HG03097 (cell line): ENCODE data around the gene SLC26A8.
"Not testable (repeated sequence)": the region's sequence is repeated elsewhere in the genome, so short reads cannot be mapped to it uniquely, and the experiment has no call there.

Experiments
- ATAC-seq: cut with Tn5 transposase; IDR thresholded peaks from one replicate; pipeline ENCODE4 v1.9.1; 2021; ENCODE audit not compliant: unreplicated experiment, low FRiP score

SLC26A8 gene

DNA sequence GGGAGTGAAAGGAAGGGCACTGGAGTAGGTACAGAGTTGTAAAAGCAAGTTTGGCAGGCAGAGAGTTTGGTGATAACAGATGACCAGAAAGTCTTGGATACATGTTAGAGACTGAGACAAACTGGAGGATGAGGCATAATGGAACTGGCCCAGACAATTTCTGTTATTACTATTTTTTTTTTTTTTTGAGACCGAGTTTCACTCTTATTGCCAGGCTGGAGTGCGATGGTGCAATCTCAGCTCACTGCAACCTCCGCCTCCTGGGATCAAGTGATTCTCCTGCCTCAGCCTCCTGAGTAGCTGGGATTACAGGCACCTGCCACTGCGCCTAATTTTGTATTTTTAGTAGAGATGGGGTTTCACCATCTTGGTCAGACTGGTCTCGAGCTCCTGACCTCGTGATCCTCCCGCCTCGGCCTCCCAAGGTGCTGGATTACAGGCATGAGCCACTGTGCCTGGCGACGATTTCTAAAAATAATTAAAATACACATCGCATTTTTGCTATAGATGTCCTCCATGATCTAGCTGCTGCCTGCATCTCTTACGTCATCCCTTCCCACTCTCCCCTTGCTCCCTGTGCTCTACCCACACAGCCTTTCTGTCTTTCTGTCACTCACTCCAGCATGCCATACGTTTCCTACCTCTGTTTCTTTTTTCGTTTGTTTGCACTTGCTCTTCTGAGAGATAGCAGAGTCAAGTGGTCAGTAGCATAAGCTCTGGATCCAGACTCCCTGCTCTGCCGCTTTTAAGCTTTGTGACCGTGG is 26.7 kb upstream of the SLC26A8 start:
- ATAC-seq, result no peak

DNA sequence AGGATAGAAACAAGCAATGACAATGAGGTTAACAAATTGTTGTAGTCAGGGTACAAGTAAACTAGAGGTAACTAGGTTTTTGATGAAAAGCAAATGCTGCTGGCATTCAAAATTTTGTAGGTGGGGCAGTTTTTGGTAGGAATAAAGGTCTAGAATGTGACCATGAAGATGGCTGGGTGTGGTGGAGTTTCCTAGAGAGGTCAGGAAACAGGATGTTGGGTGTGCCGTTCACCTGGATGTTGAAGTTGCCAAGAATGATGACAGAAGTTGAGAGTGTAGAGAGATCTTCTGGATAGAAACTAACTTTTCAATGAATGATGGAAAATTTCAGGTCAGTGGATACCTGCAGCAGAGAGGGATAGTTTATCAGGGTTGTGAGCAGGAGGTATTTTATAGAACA is 25.9 kb upstream of the SLC26A8 start:
- no peak for ATAC-seq

DNA sequence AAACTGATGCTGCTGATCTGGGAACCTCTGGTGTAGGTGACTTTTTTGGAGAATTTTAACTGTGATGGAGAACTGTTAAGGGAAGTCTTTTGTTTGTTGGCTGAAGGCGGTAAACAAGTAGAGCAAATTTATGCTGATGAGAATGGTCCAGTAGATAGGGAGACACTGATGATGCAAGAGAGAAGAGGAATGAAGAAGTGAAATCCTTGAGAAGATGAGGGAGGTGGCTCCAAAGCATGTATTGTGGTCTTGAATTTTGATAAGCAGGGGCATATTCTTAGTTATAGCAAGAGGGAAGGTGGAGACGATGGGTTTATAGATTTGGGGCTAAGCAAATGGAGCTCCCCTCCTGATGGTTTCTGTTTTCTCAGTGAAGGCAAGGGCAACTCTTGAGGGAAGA is 25.1 kb upstream of the SLC26A8 start:
- ATAC-seq, result no peak

DNA sequence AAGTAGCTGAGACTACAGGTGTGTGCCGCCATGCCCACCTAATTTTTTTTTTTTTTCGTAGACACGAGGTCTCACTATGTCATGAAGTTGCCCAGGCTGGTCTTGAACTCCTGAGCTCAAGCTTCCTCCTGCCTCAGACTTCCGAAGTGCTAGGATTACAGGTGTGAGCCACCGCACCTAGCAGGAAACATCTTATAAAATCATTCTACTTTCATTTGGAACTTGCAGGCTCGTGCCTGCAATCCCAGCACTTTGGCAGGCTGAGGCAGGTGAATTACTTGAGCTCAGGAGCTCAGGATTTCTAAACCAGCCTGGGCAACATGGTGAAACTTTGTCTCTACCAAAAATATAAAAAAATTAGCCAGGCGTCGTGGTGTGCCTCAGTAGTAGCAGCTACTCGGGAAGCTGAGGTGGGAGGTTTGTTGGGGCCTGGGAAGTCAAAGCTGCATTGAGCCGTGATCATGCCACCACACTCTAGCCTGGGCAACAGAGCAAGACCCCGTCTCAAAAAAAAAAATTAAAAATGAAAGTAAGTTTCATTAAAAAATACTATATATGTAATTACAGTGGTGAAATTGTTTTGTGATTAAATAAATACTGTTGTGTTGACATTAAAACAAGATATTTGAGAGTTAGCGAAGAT is 18.3 kb upstream of the SLC26A8 start:
- ATAC-seq, result no peak

DNA sequence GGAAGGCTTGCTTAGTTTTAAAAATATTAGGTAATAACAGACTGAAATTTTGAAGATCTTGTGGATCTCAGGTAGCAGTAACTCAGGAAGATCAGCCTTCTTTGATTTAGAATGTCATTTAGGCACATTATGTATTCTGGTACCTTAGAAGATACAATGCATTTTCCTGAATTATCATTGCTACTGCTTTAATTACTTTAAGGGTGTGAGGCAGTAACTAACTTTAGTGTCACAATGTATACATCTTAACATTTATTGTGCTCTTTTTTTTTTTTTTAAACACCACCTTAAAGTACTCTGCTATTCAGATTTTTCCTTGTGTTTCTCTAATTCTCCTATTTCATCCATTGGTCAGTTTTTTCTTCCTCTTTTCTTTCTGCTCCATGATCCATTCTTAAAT is 16.5 kb upstream of the SLC26A8 start:
- ATAC-seq, result no peak

DNA sequence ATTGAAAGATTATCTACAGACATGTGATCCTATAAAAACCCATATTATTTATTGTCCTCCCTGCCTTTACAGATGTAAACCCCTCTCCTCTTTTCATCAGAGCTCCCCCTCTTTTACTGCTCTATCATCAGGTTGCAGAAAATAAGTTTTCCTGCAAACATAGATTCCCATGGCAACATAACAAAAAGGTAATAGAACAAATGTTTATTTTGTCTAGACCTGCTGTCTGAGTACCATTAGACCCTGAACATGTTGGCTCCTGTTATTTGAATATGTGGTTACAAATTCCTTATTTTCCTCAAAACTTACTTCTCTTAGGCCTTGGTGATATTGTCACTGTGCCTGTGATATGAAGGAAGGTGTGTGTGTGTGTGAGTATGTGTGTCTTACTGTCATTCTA is 14.7 kb upstream of the SLC26A8 start:
- ATAC-seq, result no peak

DNA sequence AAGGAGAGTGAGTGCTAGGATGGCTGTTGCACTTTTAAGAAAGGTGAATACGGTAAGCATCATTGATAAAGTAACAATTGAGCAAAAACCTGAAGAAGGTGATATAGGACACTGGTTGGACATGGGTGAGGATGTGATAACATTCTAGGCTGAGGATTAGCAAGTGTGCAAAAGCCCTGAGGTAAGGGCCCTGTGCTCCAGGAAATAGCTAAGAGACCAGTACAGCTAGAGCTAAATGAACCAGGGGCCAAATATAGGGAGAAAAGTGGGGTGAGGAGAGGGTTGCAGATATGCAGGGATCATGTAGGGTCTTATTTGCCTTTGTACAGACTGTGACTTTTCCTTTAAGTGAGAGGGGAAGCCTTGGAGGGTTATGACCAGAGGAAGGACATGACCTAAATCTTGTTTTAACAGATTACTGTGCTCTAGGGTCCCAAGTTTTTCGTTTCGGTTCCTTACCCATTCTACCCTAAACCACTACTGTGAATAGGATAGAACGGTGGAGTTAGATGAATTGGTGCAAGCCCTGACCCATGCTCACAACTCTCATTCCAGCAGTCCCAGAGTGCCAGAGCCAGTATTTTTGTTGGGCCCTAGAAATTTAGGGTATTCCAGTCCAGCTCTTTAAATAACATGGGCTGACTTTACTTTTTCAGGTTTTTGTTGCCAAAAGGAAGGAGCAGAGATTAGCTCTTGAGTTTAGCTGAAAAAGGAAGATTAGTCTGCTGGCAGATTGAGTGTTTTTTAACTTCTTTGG is 13.9 kb upstream of the SLC26A8 start:
- ATAC-seq, result no peak

DNA sequence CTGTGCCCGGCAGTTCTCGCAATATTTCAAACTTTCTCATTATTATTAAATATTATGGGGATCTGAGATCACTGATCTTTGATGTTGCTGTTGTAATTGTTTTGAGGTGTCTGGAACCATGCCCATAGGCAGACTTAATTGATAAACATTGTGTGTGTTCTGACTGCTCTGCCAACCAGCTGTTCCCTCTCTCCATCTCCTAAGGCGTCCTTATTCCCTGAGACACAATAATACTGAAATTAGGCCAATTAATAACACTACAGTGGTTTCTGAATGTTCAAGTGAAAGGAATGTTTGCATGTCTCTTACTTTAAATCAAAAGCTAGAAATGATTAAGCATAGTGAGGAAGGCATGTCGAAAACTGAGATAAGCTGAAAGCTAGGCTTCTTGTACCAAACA is 10.8 kb upstream of the SLC26A8 start:
- ATAC-seq, result no peak

DNA sequence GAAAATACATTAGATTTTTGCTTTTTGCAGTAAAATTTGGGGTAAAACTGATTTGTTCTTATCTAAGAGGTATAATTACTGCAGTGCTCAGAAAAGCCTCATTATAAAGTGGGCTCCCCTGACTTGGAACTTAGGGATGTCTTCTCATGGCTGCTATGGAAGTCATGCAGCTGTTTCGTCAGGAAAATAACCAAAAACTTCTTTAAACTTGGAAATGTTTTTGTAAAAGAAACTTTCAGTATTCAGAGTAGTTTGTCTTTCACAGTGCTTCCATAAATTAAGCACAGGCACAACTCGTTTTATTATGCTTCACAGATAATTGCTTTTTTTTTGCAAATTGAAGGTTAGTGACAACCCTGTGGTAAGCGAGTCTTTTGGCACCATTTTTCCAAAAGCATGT is 10.0 kb upstream of the SLC26A8 start:
- ATAC-seq, result no peak

DNA sequence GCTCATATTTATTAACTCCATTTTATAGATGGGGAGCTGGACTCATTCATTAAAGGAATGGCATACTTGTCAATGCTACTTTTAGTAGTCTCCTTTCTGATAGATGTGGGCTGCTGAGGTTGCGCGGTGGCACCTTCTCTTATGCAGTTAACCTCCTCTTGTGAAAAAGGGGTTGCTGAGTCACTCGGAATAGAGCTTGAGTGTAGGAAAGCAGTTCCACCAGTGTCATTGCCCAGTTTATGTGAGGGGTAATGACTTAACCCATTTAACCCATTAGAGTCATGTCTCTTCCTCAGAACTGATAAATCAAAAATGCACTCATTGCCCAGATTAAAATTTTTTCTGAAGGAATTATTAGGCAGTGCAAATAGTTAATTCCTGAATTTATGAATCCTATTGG is 9.5 kb upstream of the SLC26A8 start:
- ATAC-seq, result no peak

DNA sequence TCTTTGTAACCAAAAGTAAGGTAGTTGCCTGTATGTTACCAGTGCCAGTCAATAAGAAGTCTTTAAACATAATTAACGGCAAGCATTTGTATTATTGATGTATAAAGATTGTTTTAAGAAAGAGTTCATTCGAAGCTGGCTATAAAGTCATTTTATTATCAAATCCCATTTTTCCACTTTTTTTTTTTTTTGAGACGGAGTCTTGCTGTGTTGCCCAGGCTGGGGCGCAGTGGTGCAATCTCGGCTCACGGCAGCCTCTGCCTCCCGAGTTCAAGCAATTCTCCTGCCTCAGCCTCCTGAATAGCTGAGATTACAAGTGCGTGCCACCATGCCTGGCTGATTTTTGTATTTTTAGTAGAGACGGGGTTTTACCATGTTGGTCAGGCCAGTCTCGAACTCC is 8.7 kb upstream of the SLC26A8 start:
- ATAC-seq, result not testable (repeated sequence)

DNA sequence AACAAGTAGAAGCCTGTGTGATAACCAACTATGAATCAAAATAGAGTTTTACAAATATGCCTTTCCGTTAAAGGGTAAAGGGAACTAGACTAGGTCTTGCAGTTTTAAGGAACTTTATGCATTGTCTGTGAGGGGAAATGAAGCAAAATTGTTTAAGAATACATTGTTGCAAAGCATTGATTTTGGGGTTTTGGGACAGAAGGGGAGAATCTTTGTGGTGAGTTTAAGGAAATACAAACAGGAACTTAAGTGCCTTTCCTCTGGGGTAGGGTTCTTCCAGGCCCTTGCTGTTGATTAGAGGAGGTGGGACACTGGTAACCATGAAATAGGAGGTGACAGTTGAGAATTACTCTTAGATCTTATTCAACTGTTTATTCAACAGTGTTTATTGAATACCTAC is 7.8 kb upstream of the SLC26A8 start:
- ATAC-seq, result no peak

DNA sequence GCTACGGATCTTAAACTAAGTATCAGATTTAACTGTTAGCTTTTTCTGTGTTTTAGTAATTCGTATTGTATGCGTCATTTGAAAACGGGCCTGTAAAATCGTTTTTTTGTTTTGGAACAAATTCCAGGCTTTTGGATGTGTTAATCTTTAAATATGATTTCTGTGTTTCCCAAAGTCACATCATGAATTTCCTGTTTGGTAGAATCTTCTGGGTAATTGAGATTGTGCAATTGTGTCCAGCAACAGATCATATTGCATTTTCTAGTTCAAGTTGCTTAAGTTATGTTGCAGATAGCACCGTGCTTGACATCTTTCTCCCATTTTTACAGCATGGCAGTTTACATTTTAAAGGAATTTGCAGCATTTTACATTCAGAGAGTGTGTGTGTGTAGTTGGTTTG is 5.0 kb upstream of the SLC26A8 start:
- ATAC-seq, result no peak

DNA sequence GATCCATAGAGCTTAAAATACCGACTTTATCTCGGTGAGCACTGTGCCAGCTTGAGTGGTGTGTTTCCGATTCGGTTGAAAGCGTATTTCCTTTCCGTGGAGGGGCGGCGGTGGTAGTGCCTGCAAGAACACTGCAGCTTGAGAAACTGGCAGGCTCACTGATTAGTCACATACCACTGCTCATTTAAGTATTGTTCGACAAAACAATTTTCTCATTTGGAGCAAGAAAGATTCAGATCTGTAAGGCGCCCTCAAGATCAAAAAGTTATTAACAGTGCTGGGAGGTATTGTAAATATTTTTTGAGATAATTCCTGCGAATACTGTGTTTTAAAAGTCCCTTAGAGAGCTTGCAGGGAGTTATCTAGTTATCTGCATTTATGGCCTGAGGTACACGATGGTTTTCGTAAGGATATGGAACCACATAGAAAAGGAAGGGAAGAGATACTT is 4.5 kb upstream of the SLC26A8 start:
- ATAC-seq, result no peak

DNA sequence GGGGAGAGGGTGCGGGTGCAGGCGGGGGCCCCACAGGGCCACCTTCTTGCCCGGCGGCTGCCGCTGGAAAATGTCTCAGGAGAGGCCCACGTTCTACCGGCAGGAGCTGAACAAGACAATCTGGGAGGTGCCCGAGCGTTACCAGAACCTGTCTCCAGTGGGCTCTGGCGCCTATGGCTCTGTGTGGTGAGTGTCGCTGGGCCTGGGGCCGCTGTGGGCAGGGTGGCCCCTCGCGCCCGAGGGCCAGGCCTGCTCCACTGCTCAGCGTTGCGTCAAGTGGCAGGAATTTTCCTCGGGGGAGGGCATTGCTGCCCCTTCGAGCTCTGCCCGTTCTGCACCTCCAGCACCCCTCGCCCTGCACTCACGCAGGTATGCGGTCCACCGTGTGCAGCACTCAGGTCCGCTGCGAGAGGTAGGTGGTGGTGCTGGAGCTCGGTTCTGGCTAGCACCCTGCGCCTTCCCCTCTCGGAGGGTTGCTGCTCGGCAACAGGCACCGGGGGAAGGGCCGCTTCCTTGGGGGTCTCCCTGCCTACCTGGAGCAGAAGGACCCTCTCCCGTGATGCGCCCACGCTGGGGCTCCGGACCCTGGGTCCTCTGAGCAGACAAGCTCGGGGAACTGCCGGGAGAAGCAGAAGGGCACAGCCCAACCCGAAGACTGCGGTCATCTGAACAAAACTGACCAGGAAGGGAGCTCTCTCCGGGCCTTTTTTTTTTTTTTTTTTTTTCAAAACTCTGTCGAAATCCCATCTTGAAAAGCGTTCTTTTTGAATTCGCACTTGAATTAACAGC is 3.8 kb upstream of the SLC26A8 start:
- ATAC-seq, result peak; percentile 14

DNA sequence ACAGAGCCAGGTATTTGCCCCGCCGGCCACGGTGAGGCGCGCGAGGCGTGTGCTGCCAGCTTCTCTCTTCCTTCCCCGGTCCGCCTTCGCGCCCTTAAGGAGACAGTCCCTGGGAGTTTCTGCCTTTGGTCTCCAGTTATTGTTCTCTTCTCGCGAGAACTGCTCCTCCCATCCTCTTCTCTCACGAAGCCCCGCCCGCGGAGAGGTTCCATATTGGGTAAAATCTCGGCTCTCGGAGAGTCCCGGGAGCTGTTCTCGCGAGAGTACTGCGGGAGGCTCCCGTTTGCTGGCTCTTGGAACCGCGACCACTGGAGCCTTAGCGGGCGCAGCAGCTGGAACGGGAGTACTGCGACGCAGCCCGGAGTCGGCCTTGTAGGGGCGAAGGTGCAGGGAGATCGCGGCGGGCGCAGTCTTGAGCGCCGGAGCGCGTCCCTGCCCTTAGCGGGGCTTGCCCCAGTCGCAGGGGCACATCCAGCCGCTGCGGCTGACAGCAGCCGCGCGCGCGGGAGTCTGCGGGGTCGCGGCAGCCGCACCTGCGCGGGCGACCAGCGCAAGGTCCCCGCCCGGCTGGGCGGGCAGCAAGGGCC is 3.2 kb upstream of the SLC26A8 start, which contains the start of gene MAPK14:
MAPK14 (plus strand) TSS at position 308 of the 587 bp plus-strand sequence. CDS start 350 bp downstream, outside the sequence.
- peak; percentile 90 for ATAC-seq

DNA sequence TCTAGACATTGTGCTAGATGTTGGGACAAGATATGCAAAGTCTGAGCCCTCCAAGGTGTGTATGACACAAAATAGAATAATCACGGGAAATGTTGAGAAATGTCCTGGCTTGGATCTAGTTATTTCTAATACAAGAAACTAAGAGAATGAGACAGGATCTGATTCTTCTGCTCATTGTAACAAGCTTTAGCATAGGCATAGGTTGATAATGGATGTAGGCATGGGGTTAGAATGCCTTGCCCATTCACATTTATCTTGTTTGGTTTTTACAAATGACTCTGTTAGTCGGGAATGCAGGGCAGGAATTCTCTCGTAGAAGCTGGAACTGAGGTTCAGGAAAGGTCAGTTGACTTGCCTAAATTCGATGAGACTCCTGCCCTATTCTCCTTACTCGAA is 1.5 kb upstream of the SLC26A8 start:
- no peak for ATAC-seq

DNA sequence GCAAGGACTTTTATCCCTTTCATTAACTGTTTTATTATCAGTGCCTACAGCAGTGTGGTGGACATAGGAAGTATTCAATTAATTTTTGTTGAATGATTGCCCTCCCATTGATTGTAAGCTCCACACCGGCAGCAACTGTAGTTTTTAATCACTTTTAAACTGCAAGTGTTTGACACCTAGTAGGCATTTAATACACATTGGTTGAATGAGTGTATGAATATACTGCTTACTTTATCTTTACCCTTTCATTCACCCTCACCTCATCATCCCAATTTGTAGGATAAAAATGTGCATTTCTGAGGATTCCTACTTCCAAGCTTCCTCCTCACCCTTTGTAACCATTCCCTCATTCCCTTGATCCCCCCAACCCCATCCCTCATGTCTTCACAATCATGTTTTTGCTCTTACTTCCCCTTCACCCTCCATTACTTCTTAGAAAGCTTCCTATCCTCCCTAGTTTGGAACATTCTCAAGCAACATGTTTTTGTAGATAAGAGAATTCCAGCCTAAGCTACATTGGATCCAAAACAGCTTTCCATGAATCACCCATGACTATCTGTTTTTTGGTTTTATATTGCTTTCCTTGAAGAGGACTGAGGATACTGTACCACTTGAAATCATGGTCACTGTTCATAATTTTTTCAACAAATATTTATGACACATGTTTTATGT is 955 bp upstream of the SLC26A8 start:
- no peak for ATAC-seq

DNA sequence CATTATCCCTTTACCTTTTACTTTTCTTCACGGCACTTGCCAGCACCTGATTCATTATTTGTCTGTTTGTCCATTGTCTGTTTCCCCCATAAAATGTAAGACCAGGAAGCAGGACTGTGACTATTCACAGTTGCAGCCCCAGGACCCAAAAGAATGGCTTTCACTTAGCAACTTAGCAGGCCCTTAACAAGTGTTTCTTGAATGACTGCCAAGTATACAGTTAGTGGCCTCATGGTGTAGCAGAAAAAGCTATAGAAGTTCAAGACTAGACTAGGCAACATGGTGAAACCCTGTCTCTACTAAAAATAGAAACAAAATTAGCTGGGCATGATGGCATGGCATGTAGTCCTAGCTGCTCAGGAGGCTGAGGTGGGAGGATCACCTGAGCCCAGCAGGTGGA is 4.3 kb downstream of the SLC26A8 start:
- ATAC-seq, result no peak

DNA sequence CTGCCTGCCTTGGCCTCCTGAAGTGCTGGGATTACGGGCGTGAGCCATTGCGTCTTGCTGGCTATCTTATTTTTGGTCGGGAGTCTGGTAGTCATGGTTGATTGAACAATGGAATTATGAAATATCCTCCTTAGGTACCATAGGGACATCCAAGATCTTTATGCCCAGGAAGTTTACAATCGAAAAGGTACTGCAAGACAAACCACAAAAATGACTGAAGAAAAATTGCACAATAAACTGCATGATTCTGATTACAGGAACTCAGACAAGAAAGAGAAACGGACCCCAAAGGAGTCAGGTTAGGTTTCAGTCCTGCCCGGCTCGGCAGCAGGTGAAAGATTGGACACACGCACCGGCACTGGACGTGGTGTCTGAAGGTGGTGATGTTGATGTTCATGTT is 5.3 kb downstream of the SLC26A8 start:
- no peak for ATAC-seq
